ENCODE results near the gene TTLL8.

TTLL8 gene

DNA sequence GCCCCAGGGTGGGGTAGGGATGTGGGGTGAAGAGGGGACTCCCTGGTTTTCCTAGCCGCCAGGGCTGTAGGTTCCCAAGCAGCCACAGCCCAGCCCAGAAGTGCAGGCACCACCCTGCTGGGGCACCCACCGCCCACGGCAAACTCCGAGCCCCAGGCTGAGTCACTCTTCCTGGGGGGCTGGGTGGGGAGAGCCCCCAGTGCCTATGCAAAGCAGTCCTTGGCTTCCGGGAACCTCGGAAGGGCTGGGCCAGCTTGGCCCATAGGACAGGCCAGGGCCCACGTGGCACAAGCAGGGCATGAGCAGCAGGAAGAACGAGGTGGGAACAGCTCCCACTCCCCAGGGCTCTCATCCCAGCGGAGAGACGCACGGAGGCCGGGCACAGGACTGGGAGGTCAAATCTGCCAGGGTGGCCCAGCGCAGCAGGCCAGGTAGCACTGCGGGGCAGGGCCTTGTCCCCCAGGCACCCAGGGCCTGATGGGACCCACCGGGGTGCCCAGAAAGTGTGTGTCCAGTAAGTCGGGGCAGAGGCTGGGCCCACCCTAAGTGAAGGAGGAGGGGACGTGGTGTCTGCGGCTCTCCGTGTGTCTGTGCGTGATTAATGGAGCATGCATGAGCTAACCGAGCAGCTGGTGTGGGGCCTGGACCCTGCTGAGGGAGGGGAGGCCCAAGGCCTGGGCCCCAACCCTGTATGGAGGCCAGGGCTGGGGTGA is 41.0 kb downstream of the TTLL8 start:
- DNase-seq = peak; percentile 78

DNA sequence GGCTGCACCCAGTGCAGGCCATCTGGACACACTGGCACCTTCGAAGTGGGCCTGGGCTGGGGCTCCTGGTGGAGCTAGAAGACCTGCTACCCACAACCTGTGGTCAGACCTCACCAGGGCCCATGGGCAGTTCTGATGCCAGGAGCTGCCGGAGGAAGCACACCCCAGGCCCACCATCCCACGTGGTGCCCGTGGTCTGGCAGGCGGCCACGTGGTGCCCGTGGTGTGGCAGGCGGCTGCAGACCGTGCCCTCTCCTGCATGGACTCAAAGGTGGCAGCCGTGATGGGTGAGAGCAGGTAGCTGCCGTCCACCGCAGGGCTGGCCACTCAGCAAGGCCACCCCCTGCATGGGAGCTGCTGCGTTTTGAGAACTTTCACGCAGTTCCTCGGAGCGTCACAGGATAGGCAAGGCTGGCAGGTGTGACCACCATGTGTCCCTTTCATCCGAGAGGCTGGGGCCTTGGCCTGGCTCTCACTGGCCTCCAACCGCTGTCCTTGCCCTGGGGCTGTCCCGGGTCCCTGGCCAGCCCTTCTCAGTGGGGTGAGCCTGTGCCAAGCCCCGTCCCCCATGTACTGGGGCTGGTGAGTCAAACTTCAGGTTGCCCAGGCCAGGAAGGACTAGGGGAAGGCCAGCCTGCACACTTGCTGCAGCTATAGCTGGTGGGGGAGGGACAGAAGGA is 41.6 kb downstream of the TTLL8 start:
- no peak for DNase-seq

DNA sequence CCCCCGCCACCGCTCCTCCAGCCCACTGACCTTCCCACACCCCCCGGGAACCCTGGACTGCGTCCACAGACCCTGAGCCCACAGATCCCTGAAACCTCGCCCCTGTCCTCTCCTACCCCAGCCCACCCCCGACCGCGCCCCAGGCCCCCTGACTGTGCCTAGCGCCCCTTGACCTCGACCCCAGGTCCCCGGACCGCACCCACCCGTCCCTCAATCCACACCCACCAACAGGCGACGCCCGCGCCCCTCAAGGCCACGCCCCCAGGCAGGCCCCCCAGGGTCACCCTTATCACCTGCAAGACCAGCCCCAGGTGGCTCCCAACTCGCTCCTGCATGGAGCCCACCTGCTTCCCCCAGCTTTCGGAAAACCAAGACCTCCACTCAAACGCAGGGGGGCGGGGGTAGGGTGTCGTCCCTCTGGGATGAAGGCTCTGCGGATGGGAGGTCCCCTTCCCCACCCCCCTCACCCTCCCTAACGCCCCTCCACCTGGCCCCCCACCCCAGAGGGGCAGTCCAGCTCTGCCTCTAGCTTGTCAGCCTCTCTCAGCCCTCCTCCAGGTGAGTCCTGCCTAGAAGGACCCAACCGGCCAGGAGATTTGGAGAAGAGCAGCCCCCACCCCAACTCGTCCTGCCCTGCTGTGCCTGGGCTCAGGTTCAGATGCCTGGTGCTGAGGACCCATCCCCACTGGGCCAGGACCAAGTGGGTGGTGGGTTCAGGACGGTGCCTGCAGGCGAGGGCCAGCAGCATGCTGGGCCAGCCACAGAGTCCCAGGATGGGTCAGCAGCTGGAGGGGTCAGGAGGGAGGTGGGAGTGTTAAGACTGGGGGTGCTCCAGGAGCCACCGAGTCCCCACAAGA is 42.4 kb downstream of the TTLL8 start:
- DNase-seq = no peak

DNA sequence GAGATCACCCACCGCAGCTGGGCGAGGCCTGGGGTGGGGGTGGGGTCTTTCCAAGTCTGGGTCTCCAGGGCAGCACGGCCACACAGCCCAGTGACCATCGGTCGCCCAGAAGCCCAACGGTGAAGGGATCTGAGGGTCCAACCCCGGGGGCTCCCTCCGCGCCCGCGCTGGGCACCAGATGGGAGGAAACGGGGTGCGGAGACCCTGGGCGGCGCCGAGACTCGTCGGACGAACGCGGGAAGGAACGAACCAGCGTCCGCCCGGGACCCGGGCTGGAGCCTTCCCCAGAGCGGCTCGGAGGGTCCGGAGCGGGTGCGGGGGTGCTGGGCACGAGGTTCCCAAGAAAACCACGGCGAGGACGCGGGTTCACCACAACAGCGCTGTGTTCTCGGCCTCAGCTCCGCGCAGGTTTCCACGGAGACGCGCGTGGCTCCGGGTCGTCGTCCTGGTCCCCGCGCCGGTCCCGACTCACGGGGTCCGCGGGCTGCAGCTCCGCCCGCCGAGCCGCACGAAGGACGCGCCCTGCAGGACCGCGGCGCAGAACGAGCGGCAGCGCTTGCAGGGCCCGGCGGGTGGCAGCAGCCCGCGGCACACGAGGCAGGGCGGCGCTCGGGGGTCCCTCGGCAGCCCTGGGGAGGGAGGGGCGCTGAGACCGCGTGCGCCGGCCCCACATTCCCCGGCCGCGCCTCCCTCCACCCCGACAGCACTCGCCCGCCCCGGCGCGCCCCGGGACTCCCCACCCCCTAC is 43.3 kb downstream of the TTLL8 start:
- DNase-seq = no peak

DNA sequence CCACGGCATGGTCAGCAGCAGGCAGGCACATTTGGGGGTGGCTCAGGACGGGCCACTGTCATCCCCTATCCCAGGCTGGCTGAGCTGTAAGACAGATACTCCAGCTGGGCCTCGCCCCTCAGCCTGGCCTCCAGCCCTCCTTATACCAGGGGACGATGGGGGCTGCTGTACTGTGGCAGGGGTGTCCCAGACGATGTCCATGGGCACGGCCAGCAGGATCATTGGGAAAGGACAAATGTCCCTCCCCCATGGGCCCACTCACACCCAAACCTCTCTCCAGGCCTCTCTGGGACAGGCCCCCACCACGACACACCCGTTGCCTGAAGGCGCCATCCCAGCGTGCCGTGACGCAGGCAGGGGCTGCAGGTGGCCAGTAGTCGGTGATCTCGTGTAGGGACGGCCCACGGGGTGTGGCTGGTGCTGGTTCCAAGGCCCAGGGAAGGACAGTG is 44.0 kb downstream of the TTLL8 start:
- DNase-seq = no peak

DNA sequence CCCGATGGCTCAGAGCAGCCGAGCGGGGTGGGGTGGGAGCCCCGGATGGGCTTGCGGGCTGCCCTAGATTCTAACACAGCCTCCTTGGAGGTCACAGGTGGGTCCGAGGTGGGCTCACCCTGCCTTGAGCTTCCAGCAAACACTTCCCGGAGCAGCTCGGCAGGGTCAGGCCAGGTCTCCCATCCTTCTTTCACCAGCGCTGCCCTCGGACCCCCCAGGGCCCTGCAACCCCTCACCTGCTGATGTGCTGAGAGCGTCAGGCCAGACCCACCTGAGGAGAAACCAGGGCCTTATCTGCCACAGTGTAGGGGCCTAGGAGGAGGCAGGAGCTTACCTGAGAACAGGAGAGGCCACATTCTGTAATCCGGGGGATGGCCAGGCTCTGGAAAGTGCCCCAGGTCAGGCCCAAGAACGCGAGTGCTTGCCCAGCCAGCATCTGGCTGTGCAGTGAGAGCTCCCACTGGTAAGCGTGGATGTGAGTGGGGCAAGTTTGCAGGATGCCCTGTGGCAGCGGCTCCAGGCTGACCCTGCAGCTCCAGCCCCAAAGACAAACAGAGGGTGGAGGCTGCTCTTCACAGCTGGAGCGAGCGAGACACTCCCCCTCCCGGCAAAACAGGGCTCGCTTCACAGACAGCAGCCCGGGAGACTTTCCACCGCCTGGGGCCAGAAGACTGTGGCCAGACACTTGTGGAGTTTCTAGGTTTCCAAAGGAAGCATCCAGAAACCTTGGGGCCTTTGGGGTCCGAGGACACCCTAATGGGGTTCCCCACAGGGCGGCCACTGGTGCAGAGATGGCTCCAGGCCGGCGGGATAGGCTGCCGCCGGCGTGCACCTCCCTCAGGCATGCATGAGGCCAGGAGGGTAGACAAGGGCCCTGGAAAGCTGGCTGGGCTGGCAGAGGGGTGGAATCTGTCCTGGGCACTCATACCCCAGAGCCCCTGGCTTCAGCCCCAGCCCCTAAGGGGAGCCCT is 45.6 kb downstream of the TTLL8 start, which contains the start of gene IL17REL:
IL17REL (minus strand) TSS at position 555 of the 971 bp plus-strand sequence; CDS start at position 436, 119 bp downstream.
- DNase-seq = no peak

DNA sequence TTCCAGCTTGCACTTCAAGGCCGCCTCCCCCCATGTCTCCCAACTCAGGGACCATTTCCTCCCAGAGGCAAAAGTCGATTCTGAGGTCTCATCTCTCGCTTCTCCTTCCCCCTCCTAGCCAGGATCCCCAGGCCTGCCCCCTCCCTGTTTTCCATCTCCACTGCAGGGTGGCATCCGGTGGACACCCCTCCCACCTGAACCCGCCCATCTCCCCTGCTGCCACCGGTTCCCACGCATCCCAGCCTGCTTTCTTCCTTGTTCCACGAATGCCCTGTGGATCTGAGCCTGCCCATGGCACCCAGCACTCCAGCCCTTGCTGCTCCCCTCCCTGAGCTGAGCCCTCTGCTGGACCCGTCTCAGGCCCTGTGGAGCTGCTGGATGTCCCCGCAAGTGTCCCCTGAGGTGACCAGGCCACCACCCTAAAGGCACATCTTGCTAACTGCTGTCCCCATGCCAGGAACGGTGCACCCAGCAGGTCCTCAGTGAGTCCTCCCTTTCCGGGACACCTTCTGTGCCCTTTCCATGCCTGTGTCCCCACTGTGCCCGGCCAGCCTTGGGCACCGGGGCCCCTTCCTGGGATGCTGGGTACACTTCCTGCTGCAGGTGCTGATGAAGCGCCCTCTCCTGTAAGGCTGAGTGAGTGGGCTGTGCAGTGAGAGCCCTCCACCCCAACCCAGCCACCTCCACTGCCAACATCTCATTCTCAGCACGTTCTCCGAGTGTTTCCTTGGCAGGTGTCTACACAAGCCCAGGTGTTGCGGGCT is 46.5 kb downstream of the TTLL8 start:
- DNase-seq = no peak

DNA sequence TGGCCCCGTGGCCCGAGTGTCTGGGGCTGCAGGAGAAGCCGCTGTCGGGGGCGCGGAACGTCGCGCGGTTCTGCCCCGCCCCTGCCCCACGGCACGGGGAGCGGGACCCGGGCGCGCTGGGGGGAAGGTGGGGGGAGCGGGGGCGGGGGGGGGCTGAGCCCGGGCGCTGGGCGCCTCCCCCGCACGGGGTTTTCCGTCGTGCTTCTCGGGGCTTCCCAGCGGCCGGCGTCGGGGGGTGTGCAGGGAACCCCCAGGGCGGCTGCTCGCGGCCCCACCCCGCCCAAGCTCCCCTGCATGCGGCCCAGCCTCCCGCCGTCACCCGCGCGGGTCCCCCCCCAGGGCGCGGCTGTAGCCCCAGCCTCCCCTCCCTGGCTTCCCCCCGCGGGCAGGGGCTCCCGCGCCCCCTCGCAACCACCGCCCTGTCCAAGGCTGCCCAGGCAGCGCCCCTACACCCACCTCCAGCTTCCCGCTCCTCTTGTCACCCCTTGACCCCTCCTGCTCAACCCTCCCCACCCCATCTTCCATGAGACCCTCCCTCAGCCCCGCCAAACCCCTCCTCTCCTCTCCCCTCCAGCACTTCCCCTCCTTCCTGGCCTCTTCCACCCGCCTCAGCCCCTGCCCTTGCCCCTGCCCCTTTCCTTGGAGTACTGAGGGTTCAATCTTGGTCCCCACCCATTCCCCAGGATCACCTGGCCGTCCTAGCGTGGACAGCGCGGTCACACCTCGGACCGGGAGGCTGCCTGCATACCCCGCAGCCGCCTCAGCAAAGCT is 47.2 kb downstream of the TTLL8 start:
- DNase-seq = peak; percentile 76

DNA sequence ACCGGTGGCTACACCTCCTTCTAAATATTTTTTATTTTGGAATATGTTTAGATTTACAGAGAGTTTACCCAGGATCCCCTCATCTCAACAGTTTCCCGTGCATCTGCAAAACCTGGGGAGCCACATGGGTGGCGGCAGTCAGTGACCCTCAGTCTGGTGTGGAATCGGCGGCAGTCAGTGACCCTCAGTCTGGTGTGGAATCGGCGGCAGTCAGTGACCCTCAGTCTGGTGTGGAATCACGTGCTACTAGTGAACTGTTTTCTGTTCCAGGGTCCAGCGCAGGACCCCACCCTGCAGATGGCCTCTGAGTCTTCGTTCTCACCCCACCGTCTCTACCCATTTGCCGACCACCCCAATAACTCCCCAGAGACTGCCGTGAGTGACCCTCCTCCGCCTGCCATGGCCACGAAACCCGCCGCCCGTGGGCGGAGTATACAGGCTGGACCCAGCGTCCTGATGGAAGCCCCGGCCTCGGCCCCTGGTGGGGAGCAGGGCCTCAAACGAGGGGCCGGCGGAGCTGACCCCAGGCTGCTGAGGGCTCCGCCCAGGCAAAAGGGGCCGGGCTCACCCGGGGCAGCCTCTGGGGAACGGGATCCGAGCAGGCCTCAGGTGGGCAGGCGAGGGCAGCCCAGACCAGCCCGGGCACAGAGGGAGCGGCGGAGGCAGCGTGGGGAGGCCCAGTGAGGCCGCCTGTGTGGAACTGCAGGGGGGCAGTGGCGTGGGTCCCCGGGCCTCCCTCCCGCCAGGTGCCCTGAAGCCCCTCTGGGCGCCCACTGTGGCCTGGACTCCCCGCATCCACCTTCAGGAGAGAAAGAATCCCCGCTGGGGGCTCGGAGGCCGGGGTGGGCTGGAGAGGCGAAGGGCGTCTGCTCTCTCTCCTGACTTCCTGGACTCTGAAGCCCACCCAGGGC is 48.1 kb downstream of the TTLL8 start:
- no peak for DNase-seq

DNA sequence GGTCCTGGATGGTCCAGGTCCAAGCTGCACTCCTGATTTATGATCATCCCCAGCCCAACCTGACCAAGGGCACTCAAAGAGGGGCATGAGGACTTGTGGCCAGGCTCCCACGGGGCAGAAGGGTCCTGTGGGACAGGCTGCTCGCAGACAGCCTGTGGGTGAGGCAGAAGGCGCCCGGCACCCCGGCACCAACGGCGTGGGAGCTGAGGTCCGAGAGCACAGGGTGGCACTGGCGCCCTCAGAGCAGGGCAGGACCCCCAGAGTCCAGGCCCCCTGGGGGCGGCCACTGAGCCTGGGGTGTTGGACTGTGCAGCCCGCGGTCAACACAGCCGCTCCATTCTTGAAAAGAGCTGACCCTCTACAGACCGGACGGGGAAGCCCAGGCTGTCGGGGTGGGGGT is 48.8 kb downstream of the TTLL8 start:
- DNase-seq = no peak

DNA sequence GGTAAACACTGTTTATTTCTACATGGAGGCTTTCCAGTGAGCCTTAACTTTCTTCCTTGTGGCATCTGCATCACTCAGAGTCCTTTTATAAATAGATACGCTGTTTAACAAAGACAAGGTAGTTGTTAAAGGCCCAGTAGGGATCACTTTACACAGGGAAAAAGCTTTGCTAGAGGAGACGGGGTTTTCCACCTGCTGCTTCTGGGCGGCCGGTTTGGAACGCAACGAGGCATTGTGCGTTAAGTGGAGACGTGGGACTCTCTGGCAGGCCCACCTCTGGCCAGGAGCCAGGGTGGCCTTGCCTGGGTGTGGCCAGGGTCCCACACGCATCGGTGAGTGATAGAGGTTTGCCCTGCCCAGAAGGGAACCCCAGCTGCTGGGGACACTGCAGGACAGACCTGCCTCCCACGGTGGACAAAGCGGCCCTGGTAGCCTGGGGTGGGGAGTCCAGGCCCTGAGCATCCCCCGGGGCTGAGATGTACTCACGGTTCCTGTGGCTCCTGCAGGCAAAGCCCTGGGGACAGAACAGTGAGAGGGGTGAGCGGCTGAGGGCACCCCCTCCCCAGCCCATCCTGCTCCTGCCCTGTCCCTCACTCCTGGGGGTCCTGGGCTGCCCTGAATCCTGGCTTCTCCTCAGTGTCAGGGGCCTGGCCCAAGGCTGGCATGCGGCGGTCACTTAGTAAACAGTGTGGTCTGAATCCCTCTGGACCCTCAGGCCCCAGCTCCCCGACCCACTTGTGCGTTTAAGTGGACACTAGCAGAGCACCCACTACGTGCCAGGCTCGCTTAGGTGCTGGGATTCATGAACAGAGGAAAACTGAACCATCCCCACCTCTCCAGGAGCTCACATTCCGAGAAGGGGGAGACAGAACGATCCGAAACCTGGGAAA is 49.7 kb downstream of the TTLL8 start:
- no peak for DNase-seq

DNA sequence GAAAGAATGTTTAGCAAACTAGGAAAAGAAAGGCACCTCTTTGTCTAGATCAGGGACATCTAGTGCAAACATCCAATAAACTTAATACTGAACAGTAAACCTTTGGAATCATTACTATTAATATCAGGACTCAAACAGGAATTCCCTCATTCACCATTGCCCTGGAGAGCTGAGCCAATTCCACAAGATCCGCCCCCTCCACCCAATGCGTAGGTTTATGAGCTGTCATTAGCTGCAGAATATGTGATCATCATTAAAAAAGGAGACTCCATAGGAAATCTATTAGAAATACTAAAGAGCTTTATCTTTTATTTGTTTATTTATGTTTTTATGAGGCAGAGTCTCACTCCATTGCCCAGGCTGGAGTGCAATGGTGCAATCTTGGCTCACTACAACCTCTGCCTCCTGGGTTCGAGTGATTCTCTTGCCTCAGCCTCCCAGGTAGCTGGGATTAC is 51.0 kb downstream of the TTLL8 start:
- DNase-seq = no peak

DNA sequence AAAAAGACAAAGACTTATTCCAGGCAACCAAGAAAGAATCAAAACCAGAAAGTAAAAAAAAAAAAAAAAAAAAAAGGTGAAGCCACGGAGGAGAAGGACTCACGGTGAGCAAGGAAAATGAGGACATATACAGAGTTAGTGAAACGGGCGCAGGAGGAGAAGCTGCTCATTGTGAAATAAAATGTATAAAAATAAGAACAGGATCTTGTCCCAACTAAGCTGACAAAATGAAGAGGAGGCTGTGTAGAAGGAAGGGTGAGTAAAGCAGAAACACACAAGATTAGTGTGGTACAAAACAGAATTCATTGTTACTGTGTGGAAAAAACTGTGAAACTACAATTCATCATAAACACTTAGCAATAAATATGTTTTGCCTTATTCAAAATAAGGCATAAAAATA is 53.2 kb downstream of the TTLL8 start:
- DNase-seq = no peak

DNA sequence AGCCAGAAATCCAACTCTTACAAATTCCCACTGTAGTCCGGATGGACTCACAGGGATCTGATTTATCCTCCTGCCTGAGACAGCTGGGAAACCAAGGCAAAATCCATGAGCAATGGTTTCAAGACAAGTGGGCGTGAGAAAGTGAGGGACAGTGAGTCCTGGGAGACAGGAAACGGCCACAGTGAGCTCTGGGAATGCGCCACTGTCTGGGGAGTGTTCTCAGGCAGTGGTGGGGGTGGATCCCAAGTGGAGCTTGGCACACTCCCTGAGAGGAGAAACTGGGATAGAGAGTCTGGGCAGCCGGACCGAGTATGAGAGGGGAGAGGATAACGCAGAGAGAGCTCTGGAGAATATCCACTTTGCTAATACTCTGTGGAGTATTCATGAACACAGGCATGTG is 55.3 kb downstream of the TTLL8 start:
- DNase-seq = no peak

DNA sequence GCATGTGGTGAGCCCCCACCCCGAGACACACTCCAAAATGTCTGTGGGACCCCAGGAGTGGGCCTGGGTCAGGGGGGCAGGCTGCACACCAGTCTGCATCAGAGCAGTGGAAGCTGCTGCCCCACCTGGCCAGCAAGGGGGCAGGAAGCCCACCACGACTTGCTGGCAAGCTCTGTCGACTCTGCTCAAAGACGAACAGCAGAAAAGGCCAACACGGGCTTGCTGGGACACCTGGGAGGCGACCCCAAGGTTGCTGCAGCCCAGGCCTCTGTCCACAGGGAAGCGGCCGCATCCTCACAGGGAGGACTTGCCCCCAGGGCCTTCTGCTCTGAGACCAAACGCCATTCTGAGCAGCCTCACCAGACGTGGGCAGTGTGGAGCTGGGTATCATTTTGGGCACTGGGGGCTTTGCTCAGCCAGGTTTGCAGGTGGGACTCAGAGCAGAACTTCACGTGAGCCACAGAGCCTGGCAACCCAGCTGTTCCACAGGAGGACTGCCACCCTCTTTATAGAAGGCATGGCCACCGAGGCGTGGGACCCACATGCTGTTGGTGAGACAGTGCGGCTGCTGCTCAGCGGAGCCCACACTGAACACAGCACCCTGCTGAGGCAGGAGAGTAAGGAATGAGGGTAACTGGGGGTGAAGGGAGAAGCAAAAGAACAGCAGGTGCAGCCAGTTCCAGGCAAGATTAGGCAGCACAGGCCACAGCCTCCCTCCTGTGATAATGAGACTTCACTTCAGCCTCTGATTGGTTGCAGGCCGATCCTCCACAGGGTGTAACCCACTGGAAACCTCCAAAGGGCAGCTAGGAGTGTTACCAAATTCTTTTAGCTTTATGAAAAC is 56.5 kb downstream of the TTLL8 start:
- DNase-seq = no peak

DNA sequence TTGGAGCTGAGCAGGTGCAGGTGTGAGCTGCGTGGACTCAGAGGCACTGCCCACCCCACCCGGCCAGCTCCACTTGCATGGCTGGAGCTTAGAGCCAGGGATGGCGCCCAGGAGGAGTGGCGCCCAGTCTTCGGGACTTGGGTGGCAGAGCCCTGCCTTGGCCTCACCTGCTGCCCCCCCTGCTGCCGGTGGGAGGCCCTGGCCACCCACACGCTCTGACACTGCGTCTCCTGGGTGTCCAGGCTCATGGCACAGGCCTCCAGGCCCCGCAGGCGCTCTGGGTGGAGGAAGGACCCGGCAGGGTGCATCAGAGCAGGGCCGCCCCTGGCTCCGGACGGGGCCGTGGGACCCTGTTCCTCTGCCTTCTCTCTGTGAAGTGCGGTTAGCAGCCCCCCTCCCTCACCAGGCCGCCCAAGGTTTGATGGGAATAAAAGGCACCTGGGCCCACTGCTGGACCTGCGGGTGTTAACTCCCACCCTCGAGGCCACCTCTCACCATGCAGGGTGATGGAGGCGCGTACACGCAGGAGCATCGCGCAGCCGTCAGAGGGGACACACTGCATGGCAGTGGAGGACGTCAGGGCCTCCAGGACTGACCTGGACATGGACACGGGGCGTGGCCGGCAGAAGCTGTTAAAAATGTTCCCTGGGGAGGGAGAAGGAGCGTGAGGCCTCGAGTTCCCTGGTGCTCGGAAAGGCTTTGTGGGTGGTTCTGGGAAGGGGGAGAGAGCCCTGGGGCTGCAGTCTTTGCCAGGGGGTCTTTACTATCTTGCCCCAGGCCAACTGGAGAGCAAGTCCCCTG is 57.3 kb downstream of the TTLL8 start:
- no peak for DNase-seq
